HL-60 (cell line): ENCODE measurements around the gene CLDN14.

Experiments used
- DNase-seq, 2 experiments: peaks; one replicate each; pipeline ENCODE4 v3.0.0-alpha.2; 2010 to 2020; ENCODE audit warnings: low read depth in 1 of 2, low spot score in 1 of 2
- H3K27ac ChIP-seq: fragments of 250-450 bp; sonication (Bioruptor Pico); replicated peaks from 2 replicates; pipeline ENCODE4 v1.5.1; 2020; ENCODE audit warnings: mild to moderate bottlenecking, moderate library complexity
- H3K27me3 ChIP-seq: fragments of 250-450 bp; sonication (Bioruptor Pico); 2 replicates; pipeline ENCODE4 v1.5.1; 2021; ENCODE audit warnings: mild to moderate bottlenecking, moderate library complexity; ENCODE audit not compliant: insufficient read depth, poor library complexity, severe bottlenecking
- H3K4me3 ChIP-seq: replicated peaks from 2 replicates; pipeline ENCODE4 v1.5.1; 2011; ENCODE audit warnings: mild to moderate bottlenecking, control low read depth, low read length; ENCODE audit not compliant: insufficient read depth
- GABPA ChIP-seq: IDR thresholded peaks from 2 replicates; pipeline ENCODE4 v1.6.1; 2012; ENCODE audit warnings: low read depth
- POLR2AphosphoS5 ChIP-seq: IDR thresholded peaks from 2 replicates; pipeline ENCODE4 v1.6.1; 2012; ENCODE audit warnings: low read depth
- REST ChIP-seq: IDR thresholded peaks from 2 replicates; pipeline ENCODE4 v1.6.1; 2012; ENCODE audit warnings: low read depth; ENCODE audit not compliant: insufficient replicate concordance
- SPI1 ChIP-seq: IDR thresholded peaks from 2 replicates; pipeline ENCODE4 v1.6.1; 2012; ENCODE audit warnings: low read depth, mild to moderate bottlenecking, borderline replicate concordance
- long read RNA-seq: library from polyadenylated mRNA; unstranded; transcript quantifications from one replicate; pipeline ENCODE4 v2.0.0, GENCODE V29; 2020
- TF ChIP-seq, protein P1 (sequence below): IDR thresholded peaks from one replicate; pipeline ENCODE4 v1.5.1; 2011; ENCODE audit warnings: low read length, control low read depth, inconsistent platforms; ENCODE audit not compliant: insufficient read depth

CLDN14 gene, protein sequence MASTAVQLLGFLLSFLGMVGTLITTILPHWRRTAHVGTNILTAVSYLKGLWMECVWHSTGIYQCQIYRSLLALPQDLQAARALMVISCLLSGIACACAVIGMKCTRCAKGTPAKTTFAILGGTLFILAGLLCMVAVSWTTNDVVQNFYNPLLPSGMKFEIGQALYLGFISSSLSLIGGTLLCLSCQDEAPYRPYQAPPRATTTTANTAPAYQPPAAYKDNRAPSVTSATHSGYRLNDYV
- long read RNA-seq, result 0 reads

GRCh38 chr21:36479415-36480402, at the start of gene CLDN14:
TSS of gene CLDN14 (minus strand) at chr21:36480122. CDS start at chr21:36461695, 18,427 bp downstream.
- Histone ChIP-seq H3K27me3 (no peaks in the 10 kb centered on the region), H3K27ac (no peak within 1 kb of the TSS)

GRCh38 chr21:36528716-36529115, 48.8 kb upstream of the CLDN14 start:
- DNase-seq, result no peak
- Histone ChIP-seq H3K27ac (no peak overlapping the region), H3K27me3 (no peaks in the 10 kb centered on the region), H3K4me3 (no peak overlapping the region)
- TF ChIP-seq REST, result no peak
- TF ChIP-seq GABPA, result no peak
- no peak for TF ChIP-seq SPI1
- TF ChIP-seq, protein P1, sequence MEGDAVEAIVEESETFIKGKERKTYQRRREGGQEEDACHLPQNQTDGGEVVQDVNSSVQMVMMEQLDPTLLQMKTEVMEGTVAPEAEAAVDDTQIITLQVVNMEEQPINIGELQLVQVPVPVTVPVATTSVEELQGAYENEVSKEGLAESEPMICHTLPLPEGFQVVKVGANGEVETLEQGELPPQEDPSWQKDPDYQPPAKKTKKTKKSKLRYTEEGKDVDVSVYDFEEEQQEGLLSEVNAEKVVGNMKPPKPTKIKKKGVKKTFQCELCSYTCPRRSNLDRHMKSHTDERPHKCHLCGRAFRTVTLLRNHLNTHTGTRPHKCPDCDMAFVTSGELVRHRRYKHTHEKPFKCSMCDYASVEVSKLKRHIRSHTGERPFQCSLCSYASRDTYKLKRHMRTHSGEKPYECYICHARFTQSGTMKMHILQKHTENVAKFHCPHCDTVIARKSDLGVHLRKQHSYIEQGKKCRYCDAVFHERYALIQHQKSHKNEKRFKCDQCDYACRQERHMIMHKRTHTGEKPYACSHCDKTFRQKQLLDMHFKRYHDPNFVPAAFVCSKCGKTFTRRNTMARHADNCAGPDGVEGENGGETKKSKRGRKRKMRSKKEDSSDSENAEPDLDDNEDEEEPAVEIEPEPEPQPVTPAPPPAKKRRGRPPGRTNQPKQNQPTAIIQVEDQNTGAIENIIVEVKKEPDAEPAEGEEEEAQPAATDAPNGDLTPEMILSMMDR, result no peak
- no peak for TF ChIP-seq POLR2AphosphoS5

More at GRCh38 chr21:36479415-36480402, at the start of gene CLDN14:
- TF ChIP-seq, protein P1, result no peak
- TF ChIP-seq REST (no peak), POLR2AphosphoS5 (no peak), GABPA (no peak), SPI1 (no peak)
- DNase-seq, result no peak
- H3K4me3 ChIP-seq, result no peak within 1 kb of the TSS

GRCh38 chr21:36527317-36527716, 47.4 kb upstream of the CLDN14 start:
- no peak overlapping the region for H3K27ac ChIP-seq
- no peaks in the 10 kb centered on the region for H3K27me3 ChIP-seq
- TF ChIP-seq POLR2AphosphoS5, result no peak
- TF ChIP-seq SPI1, result no peak
- TF ChIP-seq, protein P1, result no peak
- no peak for TF ChIP-seq REST
- TF ChIP-seq GABPA, result no peak

More at GRCh38 chr21:36527317-36527716, 47.4 kb upstream of the CLDN14 start:
- H3K4me3 ChIP-seq, result no peak overlapping the region
- DNase-seq, result no peak
